Osteoblast (primary cell): ENCODE data around the gene SMIM30. TPM values are rescaled to one million over a fixed set of nuclear protein-coding genes. Genes with fewer than 3 reads are reported as not detected.

Source experiments
- DNase-seq: peaks from one replicate; pipeline ENCODE4 v3.0.0; 2011; ENCODE audit warnings: low spot score, mixed read lengths; ENCODE audit not compliant: insufficient read length; ENCODE audit errors: missing footprints
- H2AFZ ChIP-seq: 2 replicates; pipeline ENCODE4 v1.6.0; 2011; ENCODE audit warnings: mild to moderate bottlenecking, low read length
- H3K27ac ChIP-seq: 2 replicates; pipeline ENCODE4 v1.5.1; 2011; ENCODE audit warnings: mild to moderate bottlenecking, low read depth, low read length, moderate library complexity
- H3K27me3 ChIP-seq: 2 replicates; pipeline ENCODE4 v1.6.0; 2012; ENCODE audit warnings: mild to moderate bottlenecking, control low read depth, inconsistent platforms, low read length, moderate library complexity; ENCODE audit not compliant: insufficient read depth
- H3K36me3 ChIP-seq: 2 replicates; pipeline ENCODE4 v1.5.1; 2011; ENCODE audit warnings: mild to moderate bottlenecking, low read length, control low read depth, moderate library complexity; ENCODE audit not compliant: insufficient read depth
- H3K4me1 ChIP-seq: 2 replicates; pipeline ENCODE4 v1.5.1; 2011; ENCODE audit warnings: mild to moderate bottlenecking, low read length, control low read depth, moderate library complexity; ENCODE audit not compliant: insufficient read depth
- H3K4me2 ChIP-seq: 2 replicates; pipeline ENCODE4 v1.6.0; 2011; ENCODE audit warnings: mild to moderate bottlenecking, low read length; ENCODE audit not compliant: insufficient read depth
- H3K4me3 ChIP-seq: fragments of 200-600 bp; sonication (generic); 3 replicates; pipeline ENCODE4 v1.5.1; 2012; ENCODE audit warnings: mild to moderate bottlenecking, low read length, inconsistent platforms; ENCODE audit not compliant: insufficient read depth
- H3K79me2 ChIP-seq: 2 replicates; pipeline ENCODE4 v1.6.0; 2012; ENCODE audit warnings: mild to moderate bottlenecking, low read length, control low read depth, inconsistent platforms; ENCODE audit not compliant: insufficient read depth
- H3K9me3 ChIP-seq: 2 replicates; pipeline ENCODE4 v1.5.1; 2011; ENCODE audit warnings: low read depth, low read length, control low read depth
- H4K20me1 ChIP-seq: 2 replicates; pipeline ENCODE4 v1.6.0; 2012; ENCODE audit warnings: mild to moderate bottlenecking, low read length, control low read depth; ENCODE audit not compliant: insufficient read depth
- CTCF ChIP-seq: IDR thresholded peaks from 2 replicates; pipeline ENCODE4 v1.5.1; 2011; ENCODE audit warnings: mild to moderate bottlenecking, low read depth, low read length, moderate library complexity; ENCODE audit errors: extremely low read depth
- total RNA-seq: library from RNA; depleted of rRNA; stranded (reverse); fragments of >200 nt; gene quantifications from 2 replicates; pipeline ENCODE4 v1.2.3, GENCODE V29; 2012

The SMIM30 gene
- total RNA-seq, 1 donor = 42.3 TPM

- H3K36me3 ChIP-seq = no peaks in the 10 kb centered on the region
- no peaks in the 10 kb centered on the region for H4K20me1 ChIP-seq
- H3K4me1 ChIP-seq = peaks cover 13% of the 10 kb centered on the region
- H3K4me2 ChIP-seq = no peak overlapping the region
- no peaks in the 10 kb centered on the region for H3K27me3 ChIP-seq
- no peak for TF ChIP-seq CTCF
- H3K79me2 ChIP-seq = no peaks in the 10 kb centered on the region
- DNase-seq = no peak
- H3K4me3 ChIP-seq = no peak overlapping the region
- no peak overlapping the region for H3K27ac ChIP-seq
- H2AFZ ChIP-seq = no peak overlapping the region
- no peaks in the 10 kb centered on the region for H3K9me3 ChIP-seq
These were observed 35.1 kb downstream of the SMIM30 start for GRCh38 chr7:113083132-113083815.

- TF ChIP-seq CTCF = no peak
- H3K4me1 ChIP-seq = no peaks in the 10 kb centered on the region
- no peaks in the 10 kb centered on the region for H4K20me1 ChIP-seq
- no peaks in the 10 kb centered on the region for H3K36me3 ChIP-seq
- no peaks in the 10 kb centered on the region for H3K79me2 ChIP-seq
- no peaks in the 10 kb centered on the region for H3K9me3 ChIP-seq
- no peak overlapping the region for H3K4me3 ChIP-seq
- no peaks in the 10 kb centered on the region for H3K27me3 ChIP-seq
- no peak overlapping the region for H2AFZ ChIP-seq
- H3K27ac ChIP-seq = no peak overlapping the region
- H3K4me2 ChIP-seq = no peak overlapping the region
- no peak for DNase-seq
These were observed 40.0 kb downstream of the SMIM30 start for GRCh38 chr7:113078331-113078730.

- no peak overlapping the region for H2AFZ ChIP-seq
- TF ChIP-seq CTCF = no peak
- no peak for DNase-seq
These were observed 41.7 kb downstream of the SMIM30 start for GRCh38 chr7:113076703-113077102.

GRCh38 chr7:113071465-113071864 is 46.9 kb downstream of the SMIM30 start:
- no peak overlapping the region for H3K27ac ChIP-seq
- no peak for DNase-seq
- H4K20me1 ChIP-seq = no peaks in the 10 kb centered on the region
- no peaks in the 10 kb centered on the region for H3K79me2 ChIP-seq
- no peaks in the 10 kb centered on the region for H3K36me3 ChIP-seq
- TF ChIP-seq CTCF = no peak
- no peaks in the 10 kb centered on the region for H3K4me1 ChIP-seq
- H3K9me3 ChIP-seq = no peaks in the 10 kb centered on the region
- H3K4me3 ChIP-seq = no peak overlapping the region
- no peaks in the 10 kb centered on the region for H3K27me3 ChIP-seq
- H3K4me2 ChIP-seq = no peak overlapping the region
- H2AFZ ChIP-seq = no peak overlapping the region

More at GRCh38 chr7:113076703-113077102, 41.7 kb downstream of the SMIM30 start:
- H3K27ac ChIP-seq = no peak overlapping the region
- H3K4me2 ChIP-seq = no peak overlapping the region
- no peaks in the 10 kb centered on the region for H3K9me3 ChIP-seq
- H3K36me3 ChIP-seq = no peaks in the 10 kb centered on the region
- H3K79me2 ChIP-seq = no peaks in the 10 kb centered on the region
- H4K20me1 ChIP-seq = no peaks in the 10 kb centered on the region
- no peaks in the 10 kb centered on the region for H3K4me1 ChIP-seq
- H3K27me3 ChIP-seq = no peaks in the 10 kb centered on the region
- no peak overlapping the region for H3K4me3 ChIP-seq

Other genes with a start within 250 kb of the SMIM30 start
- gene GPR85, start 31.7 kb downstream of the SMIM30 start, total RNA-seq = 7.2 and 10.3 TPM in 2 replicates